Measurements from ENCODE around the gene TMEM14A. TPM values are rescaled to one million over a fixed set of nuclear protein-coding genes. Genes with fewer than 3 reads are reported as not detected.

The TMEM14A gene
- total and polyA plus RNA-seq, 2 of the 8 experiments (the other 6 are each of a cell fraction or from before 2014, with no cell fraction given) = 11.1 to 11.2 TPM

- TF ChIP-seq CHD7 (IDR thresholded peaks at IDR 0.05; ENCODE audit: insufficient replicate concordance, low read length) (no peak), TCF12 (IDR thresholded peaks at IDR 0.05; ENCODE audit: low read depth, low read length) (no peak), RNF2 (IDR thresholded peaks at IDR 0.05; ENCODE audit: borderline replicate concordance, low read depth, low read length, missing control alignments, poor library complexity, severe bottlenecking) (no peak), BCL11A (IDR thresholded peaks at IDR 0.05; ENCODE audit: low read depth in 2 of 2, low read length in 2 of 2) (no peak)
Measured at GRCh38 chr6:52672412-52673025, 1.6 kb downstream of the TMEM14A start (continued).
